ENCODE results near the gene NTRK2. TPM values are rescaled to one million over a fixed set of nuclear protein-coding genes. Genes with fewer than 3 reads are reported as not detected.
A peak's percentile ranks its signal among the peaks of the same experiment; 100 is the strongest.

Gene NTRK2
- total and polyA plus RNA-seq, 7 donors: 0.46 to 3.0 (median 2.1) TPM

DNA sequence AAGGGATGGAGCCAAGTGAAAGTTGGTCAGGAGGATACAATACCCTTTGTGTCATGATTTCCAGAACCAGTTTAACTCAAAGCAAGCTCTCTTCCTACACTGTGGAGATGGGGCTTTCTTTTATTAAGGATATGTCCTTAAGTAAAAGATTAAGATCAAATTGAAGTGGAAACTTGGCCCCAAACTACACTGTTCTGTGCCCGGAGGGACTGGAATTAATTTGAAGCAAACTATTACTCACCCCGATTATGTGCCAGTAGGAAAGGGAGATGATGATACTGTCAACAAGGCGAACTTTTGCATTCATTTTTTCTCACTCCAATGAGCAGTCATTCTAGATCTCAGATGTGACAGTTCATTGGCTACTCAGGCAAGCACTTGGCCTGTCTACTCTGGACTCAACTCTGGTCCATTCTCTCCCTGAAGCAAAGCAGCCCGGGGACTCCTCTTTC, 186.7 kb downstream of the NTRK2 start:
- Histone ChIP-seq H3K27ac (peak overlapping the region in 3 of 4 donors; percentile 5 to 47 (median 19)), H3K27me3 (no peaks in the 10 kb centered on the region), H3K4me1 (peaks cover 0 to 28% (median 23%) of the 10 kb centered on the region in 4 donors), H3K4me3 (no peak overlapping the region), H3K9me3 (no peaks in the 10 kb centered on the region), H3K36me3 (no peaks in the 10 kb centered on the region)
- TF ChIP-seq POLR2A (IDR thresholded peaks at IDR 0.05) (no peak), EP300 (IDR thresholded peaks at IDR 0.05) (no peak), POLR2AphosphoS5 (IDR thresholded peaks at IDR 0.05) (no peak)
- TF ChIP-seq, protein P1, sequence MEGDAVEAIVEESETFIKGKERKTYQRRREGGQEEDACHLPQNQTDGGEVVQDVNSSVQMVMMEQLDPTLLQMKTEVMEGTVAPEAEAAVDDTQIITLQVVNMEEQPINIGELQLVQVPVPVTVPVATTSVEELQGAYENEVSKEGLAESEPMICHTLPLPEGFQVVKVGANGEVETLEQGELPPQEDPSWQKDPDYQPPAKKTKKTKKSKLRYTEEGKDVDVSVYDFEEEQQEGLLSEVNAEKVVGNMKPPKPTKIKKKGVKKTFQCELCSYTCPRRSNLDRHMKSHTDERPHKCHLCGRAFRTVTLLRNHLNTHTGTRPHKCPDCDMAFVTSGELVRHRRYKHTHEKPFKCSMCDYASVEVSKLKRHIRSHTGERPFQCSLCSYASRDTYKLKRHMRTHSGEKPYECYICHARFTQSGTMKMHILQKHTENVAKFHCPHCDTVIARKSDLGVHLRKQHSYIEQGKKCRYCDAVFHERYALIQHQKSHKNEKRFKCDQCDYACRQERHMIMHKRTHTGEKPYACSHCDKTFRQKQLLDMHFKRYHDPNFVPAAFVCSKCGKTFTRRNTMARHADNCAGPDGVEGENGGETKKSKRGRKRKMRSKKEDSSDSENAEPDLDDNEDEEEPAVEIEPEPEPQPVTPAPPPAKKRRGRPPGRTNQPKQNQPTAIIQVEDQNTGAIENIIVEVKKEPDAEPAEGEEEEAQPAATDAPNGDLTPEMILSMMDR (IDR thresholded peaks at IDR 0.05): no peak
- WGBS, 2 donors: 80 to 93% methylated on average over 4 of the region's 4 CpGs
- no peak for DNase-seq
- intact Hi-C loops (cut with DNase I): no loop called here

GRCh38 chr9:84857211-84857610, 187.7 kb downstream of the NTRK2 start:
- no peak for DNase-seq
- Histone ChIP-seq H3K9me3 (no peaks in the 10 kb centered on the region), H3K36me3 (no peaks in the 10 kb centered on the region), H3K4me1 (peaks cover 0 to 20% (median 15%) of the 10 kb centered on the region in 4 donors), H3K4me3 (no peak overlapping the region), H3K27me3 (no peaks in the 10 kb centered on the region), H3K27ac (peak overlapping the region in 1 of 4 donors; percentile 47)
- WGBS, 2 donors: 67 to 75% methylated on average over 1 of the region's 1 CpG
- no peak for TF ChIP-seq EP300 (IDR thresholded peaks at IDR 0.05)
- no peak for TF ChIP-seq POLR2AphosphoS5 (IDR thresholded peaks at IDR 0.05)
- TF ChIP-seq POLR2A (IDR thresholded peaks at IDR 0.05): no peak
- TF ChIP-seq, protein P1 (IDR thresholded peaks at IDR 0.05): no peak
- intact Hi-C loops (cut with DNase I): no loop called here

DNA sequence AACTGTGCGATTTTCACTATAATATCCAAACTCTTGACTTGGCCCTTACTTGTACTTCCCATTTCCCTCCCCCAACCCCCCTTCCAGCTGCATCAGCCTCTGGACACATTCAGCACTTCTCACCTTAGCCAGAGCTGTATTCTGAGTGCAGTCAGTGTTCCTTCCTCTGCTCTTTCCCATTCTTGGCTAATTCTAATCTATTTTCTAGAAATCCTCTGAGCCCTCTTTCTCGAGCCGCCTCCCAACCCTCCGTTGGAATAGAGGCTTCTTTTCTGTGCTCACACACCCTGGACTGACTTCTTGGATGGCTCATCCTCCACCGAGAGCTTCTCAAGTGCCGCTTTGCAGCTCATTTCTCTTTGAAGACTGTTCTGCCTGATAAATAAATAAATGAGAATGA, 188.8 kb downstream of the NTRK2 start:
- Histone ChIP-seq H3K27me3 (no peaks in the 10 kb centered on the region), H3K9me3 (no peaks in the 10 kb centered on the region), H3K4me1 (peaks cover 0 to 9% (median 4%) of the 10 kb centered on the region in 4 donors), H3K4me3 (no peak overlapping the region), H3K36me3 (no peaks in the 10 kb centered on the region), H3K27ac (no peak overlapping the region)
- intact Hi-C loops (cut with DNase I): no loop called here
- TF ChIP-seq POLR2A (IDR thresholded peaks at IDR 0.05): no peak
- no peak for DNase-seq
- WGBS, 2 donors: 81 to 87% methylated on average over 6 of the region's 6 CpGs

DNA sequence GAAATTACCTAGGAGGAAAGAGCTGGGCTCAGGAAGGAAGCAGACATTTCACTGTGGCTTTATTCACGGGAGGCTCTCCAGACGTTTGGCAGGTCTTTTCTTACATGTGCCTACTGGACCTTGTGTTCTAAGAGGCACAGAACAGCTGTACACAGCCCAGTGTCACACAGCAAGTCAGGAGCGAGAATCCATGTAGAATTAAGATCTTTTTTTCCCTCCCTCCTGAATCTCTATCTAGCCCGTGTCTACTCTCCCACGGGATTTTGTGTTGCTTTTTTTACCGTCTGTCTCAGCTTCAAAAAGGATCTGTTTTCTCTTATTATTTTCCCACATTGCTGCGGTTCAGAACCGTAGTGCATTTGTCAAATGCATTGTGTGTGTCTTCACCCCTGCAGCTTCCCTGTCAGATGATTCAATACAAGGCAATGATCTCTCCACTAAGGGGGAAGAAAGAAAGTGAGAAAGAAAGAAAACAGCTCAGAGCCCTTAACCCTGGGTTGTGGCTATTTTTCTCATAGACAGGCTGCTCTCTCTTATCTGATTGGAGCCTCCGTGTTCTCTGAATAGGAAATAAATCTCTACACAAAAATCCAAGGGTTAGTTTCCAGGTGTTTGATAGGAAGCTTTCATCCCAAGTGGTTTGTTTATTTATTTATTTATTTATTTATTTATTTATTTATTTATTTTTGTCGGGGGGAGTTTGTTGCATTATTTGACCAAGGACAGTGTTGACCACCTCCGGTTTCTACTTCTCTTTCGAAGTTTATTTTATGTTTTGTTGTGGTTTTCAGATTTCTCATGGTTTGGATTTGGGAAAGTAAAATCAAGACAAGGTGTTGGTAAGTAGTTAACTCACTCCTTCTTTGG, 191.0 kb downstream of the NTRK2 start:
- H3K27ac ChIP-seq: no peak overlapping the region
- intact Hi-C loops (cut with DNase I): no loop called here
- H3K36me3 ChIP-seq: no peaks in the 10 kb centered on the region
- no peak for DNase-seq
- H3K27me3 ChIP-seq: no peaks in the 10 kb centered on the region
- WGBS, 2 donors: 84 to 93% methylated on average over 12 of the region's 12 CpGs
- TF ChIP-seq POLR2AphosphoS5 (IDR thresholded peaks at IDR 0.05) (no peak), EP300 (IDR thresholded peaks at IDR 0.05) (no peak), POLR2A (IDR thresholded peaks at IDR 0.05) (no peak)
- TF ChIP-seq, protein P1 (IDR thresholded peaks at IDR 0.05): no peak
- H3K4me3 ChIP-seq: no peak overlapping the region
- H3K4me1 ChIP-seq: peaks cover 0 to 7% (median 2%) of the 10 kb centered on the region in 4 donors
- H3K9me3 ChIP-seq: no peaks in the 10 kb centered on the region

DNA sequence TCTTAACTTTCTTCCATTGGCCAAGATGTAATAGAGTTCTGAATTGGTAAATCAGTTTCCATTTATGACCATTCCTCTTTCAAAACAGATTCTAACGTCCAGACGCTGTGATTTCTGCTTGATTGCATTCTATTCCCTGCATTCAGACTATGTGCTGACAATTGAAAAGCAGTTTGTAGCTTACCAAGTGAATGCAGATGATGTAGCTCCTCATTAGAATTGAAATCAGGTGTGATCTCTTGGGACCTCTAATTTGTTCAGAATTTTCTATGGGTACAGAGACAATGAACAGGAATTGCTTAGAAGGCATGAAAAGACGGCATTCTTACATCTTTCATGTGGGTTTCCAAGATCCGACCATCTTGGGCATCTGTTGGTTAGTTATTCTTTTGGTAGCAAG, 191.9 kb downstream of the NTRK2 start:
- Histone ChIP-seq H3K9me3 (no peaks in the 10 kb centered on the region), H3K36me3 (no peaks in the 10 kb centered on the region), H3K27ac (no peak overlapping the region), H3K4me1 (peaks cover 0 to 2% (median under 1%) of the 10 kb centered on the region in 4 donors), H3K4me3 (no peak overlapping the region), H3K27me3 (no peaks in the 10 kb centered on the region)
- no peak for DNase-seq
- 86 to 87% methylated on average over 4 of the region's 4 CpGs for WGBS, 2 donors
- intact Hi-C loops (cut with DNase I): no loop called here
- TF ChIP-seq POLR2AphosphoS5 (IDR thresholded peaks at IDR 0.05): no peak
- TF ChIP-seq POLR2A (IDR thresholded peaks at IDR 0.05): no peak
- no peak for TF ChIP-seq EP300 (IDR thresholded peaks at IDR 0.05)
- TF ChIP-seq, protein P1 (IDR thresholded peaks at IDR 0.05): no peak
